H9 (cell line): ENCODE data around the gene FOS. TPM values are rescaled to one million over a fixed set of nuclear protein-coding genes. Genes with fewer than 3 reads are reported as not detected.

Experiments
- DNase-seq: peaks from one replicate; pipeline ENCODE4 v3.0.0-alpha.2; 2017
- H2AFZ ChIP-seq: one replicate; pipeline ENCODE4 v1.6.1; 2013; ENCODE audit warnings: mild to moderate bottlenecking, low read length, control low read depth, moderate library complexity
- H2AK5ac ChIP-seq: 2 replicates; pipeline ENCODE4 v1.6.1; 2013; ENCODE audit warnings: low read length, control low read depth, mixed read lengths; ENCODE audit not compliant: insufficient read length
- H2BK120ac ChIP-seq: one replicate; pipeline ENCODE4 v1.6.1; 2013; ENCODE audit warnings: low read depth, mild to moderate bottlenecking, low read length, control low read depth, inconsistent platforms; ENCODE audit not compliant: poor library complexity, severe bottlenecking
- H2BK12ac ChIP-seq: 2 replicates; pipeline ENCODE4 v1.6.1; 2013; ENCODE audit warnings: low read length, control low read depth, mixed read lengths, low read depth; ENCODE audit not compliant: insufficient read length
- H2BK15ac ChIP-seq: 2 replicates; pipeline ENCODE4 v1.6.1; 2013; ENCODE audit warnings: low read depth, low read length, control low read depth
- H2BK20ac ChIP-seq: one replicate; pipeline ENCODE4 v1.6.1; 2013; ENCODE audit warnings: low read depth, mild to moderate bottlenecking, low read length, control low read depth, inconsistent platforms; ENCODE audit not compliant: poor library complexity, severe bottlenecking
- H2BK5ac ChIP-seq: 2 replicates; pipeline ENCODE4 v1.6.1; 2013; ENCODE audit warnings: low read length, control low read depth, mixed read lengths; ENCODE audit not compliant: insufficient read length
- H3K14ac ChIP-seq: 2 replicates; pipeline ENCODE4 v1.6.1; 2013; ENCODE audit warnings: low read length, control low read depth; ENCODE audit not compliant: insufficient read depth
- H3K18ac ChIP-seq: 2 replicates; pipeline ENCODE4 v1.6.1; 2013; ENCODE audit warnings: low read depth, mild to moderate bottlenecking, mixed read lengths, low read length, control low read depth; ENCODE audit not compliant: insufficient read length
- H3K23ac ChIP-seq: 2 replicates; pipeline ENCODE4 v1.6.1; 2013; ENCODE audit warnings: low read length, control low read depth, mixed read lengths, low read depth; ENCODE audit not compliant: insufficient read length
- H3K23me2 ChIP-seq: 2 replicates; pipeline ENCODE4 v1.6.1; 2013; ENCODE audit warnings: low read depth, mild to moderate bottlenecking, mixed read lengths, low read length, control low read depth; ENCODE audit not compliant: insufficient read length, poor library complexity, severe bottlenecking
- H3K27ac ChIP-seq: 2 replicates; pipeline ENCODE4 v1.5.1; 2013; ENCODE audit warnings: low read length, control low read depth, mixed read lengths, low read depth; ENCODE audit not compliant: insufficient read length
- H3K27me3 ChIP-seq: 2 replicates; pipeline ENCODE4 v1.6.1; 2013; ENCODE audit warnings: low read length, control low read depth, inconsistent platforms; ENCODE audit not compliant: insufficient read depth
- H3K4ac ChIP-seq: 2 replicates; pipeline ENCODE4 v1.6.1; 2013; ENCODE audit warnings: low read depth, mild to moderate bottlenecking, control low read depth, inconsistent platforms, low read length, moderate library complexity
- H3K4me1 ChIP-seq: 2 replicates; pipeline ENCODE4 v1.6.1; 2013; ENCODE audit warnings: low read length, control low read depth, inconsistent platforms; ENCODE audit not compliant: insufficient read depth
- H3K4me2 ChIP-seq: 2 replicates; pipeline ENCODE4 v1.6.1; 2013; ENCODE audit warnings: low read length, control low read depth, mixed read lengths; ENCODE audit not compliant: insufficient read length, insufficient read depth
- H3K56ac ChIP-seq: 2 replicates; pipeline ENCODE4 v1.6.1; 2013; ENCODE audit warnings: low read depth, mild to moderate bottlenecking, mixed read lengths, low read length, control low read depth; ENCODE audit not compliant: insufficient read length
- H3K79me1 ChIP-seq: 2 replicates; pipeline ENCODE4 v1.6.1; 2013; ENCODE audit warnings: low read depth, mild to moderate bottlenecking, moderate library complexity, low read length, control low read depth, inconsistent platforms; ENCODE audit not compliant: insufficient read depth, poor library complexity, severe bottlenecking
- H3K79me2 ChIP-seq: 2 replicates; pipeline ENCODE4 v1.6.1; 2013; ENCODE audit warnings: low read length, control low read depth, inconsistent platforms; ENCODE audit not compliant: insufficient read depth
- H3K9ac ChIP-seq: 2 replicates; pipeline ENCODE4 v1.6.1; 2013; ENCODE audit warnings: low read length, control low read depth, mixed read lengths; ENCODE audit not compliant: insufficient read length; ENCODE audit errors: extremely low read depth
- H3K9me3 ChIP-seq: one replicate; pipeline ENCODE4 v1.6.1; 2013; ENCODE audit warnings: low read depth, low read length, inconsistent platforms; ENCODE audit not compliant: control insufficient read depth
- H3T11ph ChIP-seq: one replicate; pipeline ENCODE4 v1.6.1; 2013; ENCODE audit warnings: mild to moderate bottlenecking, low read length, control low read depth, inconsistent platforms
- H4K20me1 ChIP-seq: one replicate; pipeline ENCODE4 v1.6.1; 2013; ENCODE audit not compliant: control insufficient read depth, insufficient read length, insufficient read depth
- H4K5ac ChIP-seq: 2 replicates; pipeline ENCODE4 v1.6.1; 2013; ENCODE audit warnings: low read depth, mild to moderate bottlenecking, mixed read lengths, low read length, control low read depth; ENCODE audit not compliant: insufficient read length
- H4K8ac ChIP-seq: replicated peaks from 2 replicates; pipeline ENCODE4 v1.6.1; 2013; ENCODE audit warnings: low read length, control low read depth, mixed read lengths, low read depth; ENCODE audit not compliant: insufficient read length
- H4K91ac ChIP-seq: 2 replicates; pipeline ENCODE4 v1.6.1; 2013; ENCODE audit warnings: low read depth, mild to moderate bottlenecking, moderate library complexity, mixed read lengths, low read length, control low read depth; ENCODE audit not compliant: insufficient read length
- H3K27ac Mint-ChIP-seq, 3 experiments: 2 replicates in 2 of 3; 3 replicates in 1 of 3; pipeline ENCODE4 v1.8.0; 2020 to 2021; ENCODE audit warnings: mixed read lengths in 3 of 3, mild to moderate bottlenecking in 1 of 3, moderate library complexity in 1 of 3
- H3K27me3 Mint-ChIP-seq: 2 replicates; pipeline ENCODE4 v1.8.0; 2021; ENCODE audit warnings: low read depth, mild to moderate bottlenecking, moderate library complexity, mixed read lengths
- H3K36me3 Mint-ChIP-seq, 3 experiments: 2 replicates in 2 of 3; 3 replicates in 1 of 3; pipeline ENCODE4 v1.8.0; 2020 to 2021; ENCODE audit warnings: low read depth in 3 of 3, mixed read lengths in 3 of 3; ENCODE audit not compliant: insufficient read depth in 1 of 3
- H3K4me1 Mint-ChIP-seq, 2 experiments: 2 replicates each; pipeline ENCODE4 v1.8.0; 2020; ENCODE audit warnings: mixed read lengths in 2 of 2
- H3K4me3 Mint-ChIP-seq, 2 experiments: 2 replicates in 1 of 2; 3 replicates in 1 of 2; pipeline ENCODE4 v1.8.0; 2020 to 2021; ENCODE audit warnings: mild to moderate bottlenecking in 2 of 2, mixed read lengths in 2 of 2, moderate library complexity in 1 of 2
- H3K9me3 Mint-ChIP-seq, 2 experiments: 2 replicates in 1 of 2; 3 replicates in 1 of 2; pipeline ENCODE4 v1.8.0; 2020; ENCODE audit warnings: mild to moderate bottlenecking in 2 of 2, mixed read lengths in 2 of 2, moderate library complexity in 1 of 2
- WGBS: extraction: QIAGEN DNeasy Blood & Tissue Kit; methylation state at CpG from one replicate; pipeline ENCODE4 v1.1.7; 2013; ENCODE audit warnings: missing lambda C conversion rate, low lambda C conversion rate, mixed read lengths; ENCODE audit not compliant: insufficient read length; ENCODE audit errors: extremely low coverage; 5-methylcytosine and 5-hydroxymethylcytosine counted together
- total RNA-seq: library from RNA; stranded (reverse); gene quantifications from 2 replicates; pipeline ENCODE4 v1.2.1, GENCODE V29; 2021
- TF ChIP-seq, protein P1 (sequence below): fragments of 200-600 bp; sonication (generic); conservative IDR thresholded peaks from 3 replicates; pipeline ENCODE4 v1.8.0; 2021; ENCODE audit warnings: antibody characterized with exemption, mild to moderate bottlenecking

Gene FOS
- total RNA-seq, 1 experiment from 2014 or later = 33.9 TPM

- Histone ChIP-seq H2BK15ac (no peak overlapping the region), H3K9ac (peak overlapping the region; percentile 96), H2AK5ac (no peak overlapping the region), H4K91ac (peak overlapping the region; percentile 54), H3K4me1 (no peaks in the 10 kb centered on the region), H4K20me1 (no peaks in the 10 kb centered on the region), H2AFZ (no peak overlapping the region), H3K23ac (no peak overlapping the region), H3K27me3 (no peaks in the 10 kb centered on the region), H2BK12ac (peak overlapping the region; percentile 67), H3K14ac (peak overlapping the region; percentile 99), H3K18ac (peak overlapping the region; percentile 99), H3K4ac (peak overlapping the region; percentile 83; the same call in 1 of the 2 replicates), H4K8ac (peak overlapping the region; percentile 95), H3K79me2 (no peaks in the 10 kb centered on the region), H3K27ac (peak overlapping the region; percentile 75), H3T11ph (peak overlapping the region; percentile 92), H3K56ac (peak overlapping the region; percentile 68), H2BK20ac (no peak overlapping the region), H3K4me2 (peak overlapping the region; percentile 91), H2BK5ac (peak overlapping the region; percentile 97), H3K9me3 (no peaks in the 10 kb centered on the region), H3K23me2 (peaks cover 8% of the 10 kb centered on the region), H2BK120ac (peak overlapping the region; percentile 87), H3K79me1 (no peaks in the 10 kb centered on the region), H4K5ac (peak overlapping the region; percentile 99)
- TF ChIP-seq, protein P1, sequence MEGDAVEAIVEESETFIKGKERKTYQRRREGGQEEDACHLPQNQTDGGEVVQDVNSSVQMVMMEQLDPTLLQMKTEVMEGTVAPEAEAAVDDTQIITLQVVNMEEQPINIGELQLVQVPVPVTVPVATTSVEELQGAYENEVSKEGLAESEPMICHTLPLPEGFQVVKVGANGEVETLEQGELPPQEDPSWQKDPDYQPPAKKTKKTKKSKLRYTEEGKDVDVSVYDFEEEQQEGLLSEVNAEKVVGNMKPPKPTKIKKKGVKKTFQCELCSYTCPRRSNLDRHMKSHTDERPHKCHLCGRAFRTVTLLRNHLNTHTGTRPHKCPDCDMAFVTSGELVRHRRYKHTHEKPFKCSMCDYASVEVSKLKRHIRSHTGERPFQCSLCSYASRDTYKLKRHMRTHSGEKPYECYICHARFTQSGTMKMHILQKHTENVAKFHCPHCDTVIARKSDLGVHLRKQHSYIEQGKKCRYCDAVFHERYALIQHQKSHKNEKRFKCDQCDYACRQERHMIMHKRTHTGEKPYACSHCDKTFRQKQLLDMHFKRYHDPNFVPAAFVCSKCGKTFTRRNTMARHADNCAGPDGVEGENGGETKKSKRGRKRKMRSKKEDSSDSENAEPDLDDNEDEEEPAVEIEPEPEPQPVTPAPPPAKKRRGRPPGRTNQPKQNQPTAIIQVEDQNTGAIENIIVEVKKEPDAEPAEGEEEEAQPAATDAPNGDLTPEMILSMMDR = no peak
- DNase-seq = peak; percentile 100
- Mint-ChIP-seq H3K9me3 (no peaks in the 10 kb centered on the region), H3K4me1 (peaks cover 36% of the 10 kb centered on the region in 2 experiments), H3K36me3 (no peaks in the 10 kb centered on the region; a peak in 1 of 7 replicates), H3K27me3 (peaks cover 5% of the 10 kb centered on the region; the same call in 1 of the 2 replicates), H3K4me3 (peak overlapping the region; percentile 80 to 83), H3K27ac (peak overlapping the region; percentile 99 to 100 (median 100))
- no CpG with 5 or more reads among the region's 40 CpGs for WGBS
Measured at GRCh38 chr14:75258803-75259509, 19.7 kb upstream of the FOS start.
